Ishikawa (cell line): Measurements from ENCODE around the gene EVI5L.
A peak's percentile ranks its signal among the peaks of the same experiment; 100 is the strongest.

Experiments used
- CREB1 ChIP-seq: IDR thresholded peaks from 2 replicates; pipeline ENCODE4 v1.6.1; 2012; ENCODE audit warnings: low read depth
- EGR1 ChIP-seq: IDR thresholded peaks from 2 replicates; pipeline ENCODE4 v1.6.1; 2012
- EP300 ChIP-seq: IDR thresholded peaks from 2 replicates; pipeline ENCODE4 v1.6.1; 2012; ENCODE audit warnings: borderline replicate concordance
- NFIC ChIP-seq: IDR thresholded peaks from 2 replicates; pipeline ENCODE4 v1.6.1; 2012
- RAD21 ChIP-seq: IDR thresholded peaks from 2 replicates; pipeline ENCODE4 v1.6.1; 2012; ENCODE audit warnings: low read depth
- TAF1 ChIP-seq: IDR thresholded peaks from 2 replicates; pipeline ENCODE4 v1.6.1; 2012; ENCODE audit warnings: low read depth, mild to moderate bottlenecking
- TCF12 ChIP-seq: IDR thresholded peaks from 2 replicates; pipeline ENCODE4 v1.6.1; 2012; ENCODE audit warnings: low read depth
- USF1 ChIP-seq: IDR thresholded peaks from 2 replicates; pipeline ENCODE4 v1.6.1; 2012
- TF ChIP-seq, protein P1 (sequence below): IDR thresholded peaks from 2 replicates; pipeline ENCODE4 v1.6.1; 2012
- TF ChIP-seq, protein P2 (sequence below): IDR thresholded peaks from 2 replicates; pipeline ENCODE4 v1.6.1; 2012; ENCODE audit warnings: low read depth, mild to moderate bottlenecking

DNA sequence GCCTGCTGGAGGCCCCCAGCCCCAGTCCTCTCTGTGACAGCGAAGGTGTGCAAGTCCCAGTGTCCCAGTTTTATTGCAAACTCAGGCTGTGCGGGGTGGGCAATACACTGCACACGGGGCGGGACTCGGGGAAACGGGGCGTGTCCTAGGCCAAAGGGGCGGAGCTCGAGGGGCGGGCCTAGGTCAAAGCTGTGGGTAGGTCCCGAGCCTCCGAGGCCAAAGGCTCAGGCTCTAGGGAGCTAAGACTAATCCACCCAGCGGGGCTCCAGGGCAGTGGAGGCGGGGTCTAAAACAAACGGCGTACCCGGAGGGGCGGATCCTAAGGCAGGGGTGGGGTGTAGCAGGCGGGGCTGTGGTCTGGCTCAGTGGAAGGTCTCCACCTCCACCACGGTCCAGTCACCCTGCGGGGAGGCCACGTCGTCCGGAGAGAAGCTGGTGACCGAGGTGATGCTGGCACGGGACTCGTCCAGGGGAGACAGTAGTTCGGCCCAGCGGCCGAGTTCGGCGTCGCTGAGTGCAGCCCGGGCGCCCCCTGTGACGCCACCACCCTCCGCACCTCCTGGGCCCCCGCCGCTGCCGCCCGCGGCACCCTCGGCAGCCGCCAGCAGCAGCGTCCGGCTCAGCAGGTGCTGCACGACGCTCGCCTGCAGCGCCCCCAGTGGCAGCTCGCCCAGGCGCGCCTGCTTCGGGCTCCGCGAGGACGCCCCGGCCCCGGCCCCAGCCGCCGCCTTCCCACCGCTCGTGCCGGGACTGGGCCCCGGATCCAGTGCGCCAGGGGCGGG is 38.8 kb downstream of the EVI5L start:
- TF ChIP-seq TAF1: no peak; the same call in 1 of the 2 replicates
- TF ChIP-seq USF1: no peak
- peak; percentile 31; the same call in 1 of the 2 replicates for TF ChIP-seq RAD21
- TF ChIP-seq EP300: no peak; the same call in 1 of the 2 replicates
- TF ChIP-seq, protein P1, sequence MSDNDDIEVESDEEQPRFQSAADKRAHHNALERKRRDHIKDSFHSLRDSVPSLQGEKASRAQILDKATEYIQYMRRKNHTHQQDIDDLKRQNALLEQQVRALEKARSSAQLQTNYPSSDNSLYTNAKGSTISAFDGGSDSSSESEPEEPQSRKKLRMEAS: peak; percentile 63
- TF ChIP-seq TCF12: no peak
- TF ChIP-seq, protein P2, sequence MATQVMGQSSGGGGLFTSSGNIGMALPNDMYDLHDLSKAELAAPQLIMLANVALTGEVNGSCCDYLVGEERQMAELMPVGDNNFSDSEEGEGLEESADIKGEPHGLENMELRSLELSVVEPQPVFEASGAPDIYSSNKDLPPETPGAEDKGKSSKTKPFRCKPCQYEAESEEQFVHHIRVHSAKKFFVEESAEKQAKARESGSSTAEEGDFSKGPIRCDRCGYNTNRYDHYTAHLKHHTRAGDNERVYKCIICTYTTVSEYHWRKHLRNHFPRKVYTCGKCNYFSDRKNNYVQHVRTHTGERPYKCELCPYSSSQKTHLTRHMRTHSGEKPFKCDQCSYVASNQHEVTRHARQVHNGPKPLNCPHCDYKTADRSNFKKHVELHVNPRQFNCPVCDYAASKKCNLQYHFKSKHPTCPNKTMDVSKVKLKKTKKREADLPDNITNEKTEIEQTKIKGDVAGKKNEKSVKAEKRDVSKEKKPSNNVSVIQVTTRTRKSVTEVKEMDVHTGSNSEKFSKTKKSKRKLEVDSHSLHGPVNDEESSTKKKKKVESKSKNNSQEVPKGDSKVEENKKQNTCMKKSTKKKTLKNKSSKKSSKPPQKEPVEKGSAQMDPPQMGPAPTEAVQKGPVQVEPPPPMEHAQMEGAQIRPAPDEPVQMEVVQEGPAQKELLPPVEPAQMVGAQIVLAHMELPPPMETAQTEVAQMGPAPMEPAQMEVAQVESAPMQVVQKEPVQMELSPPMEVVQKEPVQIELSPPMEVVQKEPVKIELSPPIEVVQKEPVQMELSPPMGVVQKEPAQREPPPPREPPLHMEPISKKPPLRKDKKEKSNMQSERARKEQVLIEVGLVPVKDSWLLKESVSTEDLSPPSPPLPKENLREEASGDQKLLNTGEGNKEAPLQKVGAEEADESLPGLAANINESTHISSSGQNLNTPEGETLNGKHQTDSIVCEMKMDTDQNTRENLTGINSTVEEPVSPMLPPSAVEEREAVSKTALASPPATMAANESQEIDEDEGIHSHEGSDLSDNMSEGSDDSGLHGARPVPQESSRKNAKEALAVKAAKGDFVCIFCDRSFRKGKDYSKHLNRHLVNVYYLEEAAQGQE: no peak
- TF ChIP-seq CREB1: no peak
- TF ChIP-seq EGR1: no peak
- TF ChIP-seq NFIC: peak; percentile 18; the same call in 1 of the 2 replicates
